Measurements from ENCODE around the gene APRT.

APRT gene

DNA sequence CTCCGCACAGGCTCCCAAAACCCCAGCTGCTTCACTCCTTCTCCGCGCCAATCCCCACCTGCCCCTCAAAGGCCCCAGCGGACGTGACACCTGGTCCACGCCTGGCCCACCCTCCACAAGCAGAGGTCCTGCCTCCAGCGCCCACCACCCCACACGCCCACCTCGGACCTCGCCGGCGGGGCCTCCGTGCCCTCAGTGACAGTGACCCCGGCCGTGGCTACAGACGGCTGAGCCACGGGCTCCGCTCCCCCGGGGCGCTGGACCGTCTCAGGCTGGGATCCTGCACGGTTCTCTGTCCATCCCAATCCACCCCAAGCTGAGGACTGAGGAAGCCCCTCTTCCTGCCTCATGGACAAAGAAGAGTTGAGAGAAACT lies 51.8 kb downstream of the APRT start:
- no peak for DNase-seq (ENCODE audit: low read depth in 3 of 3, low spot score in 1 of 3)

Measured in stimulated activated CD4-positive, alpha-beta T cell treated with anti-CD3 and anti-CD28 coated beads, TNF-alpha, amount 100 ng/mL, for 1 hour (primary cell).